ACC112 (cell line): ENCODE measurements around the gene SPEG.

Experiments
- H2AFZ ChIP-seq: fragments of 200-600 bp; sonication (generic); one replicate; pipeline ENCODE4 v1.6.0; 2017; ENCODE audit warnings: antibody characterized with exemption, low read length; ENCODE audit not compliant: unreplicated experiment
- H3K27ac ChIP-seq: fragments of 200-600 bp; sonication (generic); 2 replicates; pipeline ENCODE4 v1.5.1; 2014; ENCODE audit warnings: low read depth, mild to moderate bottlenecking, antibody characterized with exemption, low read length, moderate library complexity
- H3K27me3 ChIP-seq: fragments of 200-600 bp; sonication (generic); 2 replicates; pipeline ENCODE4 v1.6.1; 2014; ENCODE audit warnings: mild to moderate bottlenecking, antibody characterized with exemption, low read length, moderate library complexity, mixed read lengths; ENCODE audit not compliant: insufficient read depth
- H3K36me3 ChIP-seq: fragments of 200-600 bp; sonication (generic); 2 replicates; pipeline ENCODE4 v1.6.1; 2016; ENCODE audit warnings: mild to moderate bottlenecking, antibody characterized with exemption, low read length, moderate library complexity, mixed read lengths; ENCODE audit not compliant: insufficient read depth
- H3K4me1 ChIP-seq: fragments of 200-600 bp; sonication (generic); one replicate; pipeline ENCODE4 v1.6.1; 2016; ENCODE audit warnings: low read length, mixed read lengths; ENCODE audit not compliant: insufficient read depth, unreplicated experiment, control insufficient read depth
- H3K4me3 ChIP-seq: fragments of 200-600 bp; sonication (generic); 2 replicates; pipeline ENCODE4 v1.5.1; 2014; ENCODE audit warnings: mild to moderate bottlenecking, low read depth, low read length
- H3K79me2 ChIP-seq: fragments of 200-600 bp; sonication (generic); one replicate; pipeline ENCODE4 v1.6.0; 2016; ENCODE audit warnings: low read length; ENCODE audit not compliant: control insufficient read depth, unreplicated experiment, insufficient read depth

The SPEG gene

DNA sequence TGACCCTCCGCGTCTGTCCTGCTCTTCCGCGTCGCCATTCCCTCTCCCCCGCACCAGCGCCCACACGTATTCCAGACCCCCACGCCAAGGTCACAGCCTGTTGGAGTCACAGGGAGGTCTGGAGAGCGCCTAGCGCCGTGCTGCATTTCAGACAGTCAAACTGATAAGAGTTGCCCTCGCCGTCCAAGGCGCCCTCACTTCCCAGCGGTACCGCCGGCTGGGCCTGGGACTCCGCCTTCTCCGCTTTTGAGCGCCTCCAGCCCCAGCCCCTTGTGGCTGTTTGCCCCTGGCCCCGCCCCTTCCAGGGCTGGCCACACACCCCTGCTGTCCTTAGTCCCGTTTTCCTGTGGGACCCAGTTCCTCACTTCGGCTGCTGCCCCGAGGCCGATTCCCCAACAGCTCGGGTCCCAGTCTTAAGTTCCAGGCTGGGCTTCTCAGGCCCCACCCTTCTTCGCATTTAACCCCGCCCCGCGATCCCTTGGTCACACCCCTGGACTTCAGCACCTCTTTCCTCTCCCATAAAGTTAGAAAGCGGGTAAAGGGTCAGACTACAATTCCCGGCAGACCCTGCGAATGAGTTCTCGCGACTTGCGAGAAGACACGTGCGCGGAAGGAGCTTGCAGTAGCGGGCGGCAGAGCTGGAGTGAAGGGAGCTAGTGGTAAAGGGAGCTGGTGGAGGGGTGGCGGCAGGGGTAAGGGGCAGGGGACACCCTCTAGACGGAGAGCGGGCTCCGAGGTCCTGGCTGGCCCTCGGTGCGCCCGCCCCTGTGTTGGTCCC lies 63.8 kb downstream of the SPEG start, which contains the start of gene GMPPA:
Gene GMPPA, plus strand, starts transcription at position 612 of the 778 bp plus-strand sequence. CDS start 1,085 bp downstream, outside the sequence.
- Histone ChIP-seq H3K4me3 (peak within 1 kb of the TSS; percentile 89), H3K36me3 (no peaks in the 10 kb centered on the region), H3K4me1 (peaks cover 24% of the 10 kb centered on the region), H3K79me2 (peaks cover 14% of the 10 kb centered on the region), H2AFZ (peak within 1 kb of the TSS; percentile 68), H3K27me3 (no peaks in the 10 kb centered on the region), H3K27ac (peak within 1 kb of the TSS; percentile 75)

GRCh38 chr2:219499058-219499307 lies 64.3 kb downstream of the SPEG start:
- Histone ChIP-seq H3K4me1 (peaks cover 24% of the 10 kb centered on the region), H2AFZ (peak overlapping the region; percentile 68), H3K27me3 (no peaks in the 10 kb centered on the region), H3K27ac (peak overlapping the region; percentile 75), H3K79me2 (peaks cover 14% of the 10 kb centered on the region), H3K36me3 (no peaks in the 10 kb centered on the region), H3K4me3 (peak overlapping the region; percentile 89)

- Histone ChIP-seq H3K27ac (no peak overlapping the region), H2AFZ (no peak overlapping the region), H3K36me3 (no peaks in the 10 kb centered on the region), H3K4me1 (peaks cover 24% of the 10 kb centered on the region), H3K4me3 (peak overlapping the region; percentile 89), H3K27me3 (no peaks in the 10 kb centered on the region), H3K79me2 (peaks cover 14% of the 10 kb centered on the region)
These were observed 64.9 kb downstream of the SPEG start for GRCh38 chr2:219499555-219499954.

DNA sequence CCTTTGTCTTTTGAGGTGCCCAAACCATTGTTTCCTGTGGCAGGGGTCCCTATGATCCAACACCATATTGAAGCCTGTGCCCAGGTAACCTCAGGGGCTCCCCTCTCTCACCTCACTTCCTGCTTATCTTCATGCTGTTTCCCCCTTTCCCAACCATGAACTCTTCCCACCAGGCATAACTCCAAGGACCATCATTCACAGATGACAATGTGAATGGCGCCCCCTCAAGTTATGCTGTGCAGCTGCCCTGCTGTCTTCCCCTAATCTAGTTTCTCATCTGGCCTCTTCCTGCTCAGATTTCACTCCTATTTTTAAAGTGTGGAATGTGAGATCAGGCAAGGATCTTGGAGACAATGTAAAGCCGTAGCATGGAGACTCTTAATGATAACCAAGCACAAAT lies 65.5 kb downstream of the SPEG start:
- Histone ChIP-seq H3K4me1 (peaks cover 24% of the 10 kb centered on the region), H3K79me2 (peaks cover 14% of the 10 kb centered on the region), H3K27me3 (no peaks in the 10 kb centered on the region), H2AFZ (no peak overlapping the region), H3K4me3 (peak overlapping the region; percentile 89), H3K36me3 (no peaks in the 10 kb centered on the region), H3K27ac (no peak overlapping the region)

DNA sequence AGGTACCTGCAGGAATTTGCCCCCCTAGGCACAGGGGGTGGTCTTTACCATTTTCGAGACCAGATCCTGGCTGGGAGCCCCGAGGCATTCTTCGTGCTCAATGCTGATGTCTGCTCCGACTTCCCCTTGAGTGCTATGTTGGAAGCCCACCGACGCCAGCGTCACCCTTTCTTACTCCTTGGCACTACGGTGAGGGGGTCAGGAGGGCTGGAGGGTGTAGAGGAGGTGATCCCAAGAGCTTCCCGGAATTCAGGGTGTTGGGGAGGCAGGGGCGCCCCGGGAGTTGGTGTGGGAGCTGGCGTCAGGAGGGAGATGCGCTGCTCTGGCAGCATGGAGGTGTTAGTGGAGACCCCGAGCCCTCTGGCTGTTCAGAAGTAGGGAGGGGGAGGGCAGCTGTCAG lies 67.2 kb downstream of the SPEG start:
- Histone ChIP-seq H3K27ac (no peak overlapping the region), H3K4me1 (peaks cover 19% of the 10 kb centered on the region), H3K79me2 (peaks cover 14% of the 10 kb centered on the region), H3K36me3 (no peaks in the 10 kb centered on the region), H3K27me3 (no peaks in the 10 kb centered on the region), H3K4me3 (no peak overlapping the region), H2AFZ (no peak overlapping the region)

DNA sequence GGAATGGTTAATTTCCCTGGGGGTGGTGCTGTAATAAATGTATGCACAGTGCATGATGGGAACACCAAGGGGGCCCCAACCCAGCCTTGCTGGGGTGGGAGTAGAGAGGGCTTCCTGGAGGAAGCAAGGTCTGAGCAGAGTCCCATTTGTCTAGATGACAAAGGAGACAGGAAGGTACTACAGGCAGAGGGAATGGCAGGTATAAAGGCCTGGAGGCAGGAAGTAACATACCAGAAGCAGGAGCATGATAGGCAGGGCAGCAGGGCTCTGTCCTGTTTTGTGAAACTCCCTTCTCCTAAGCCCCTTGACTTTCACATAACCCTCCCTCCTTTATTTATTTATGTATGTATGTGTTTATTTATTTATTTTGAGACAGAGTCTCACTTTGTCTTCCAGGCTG lies 68.0 kb downstream of the SPEG start:
- Histone ChIP-seq H3K27me3 (no peaks in the 10 kb centered on the region), H3K4me3 (no peak overlapping the region), H3K36me3 (no peaks in the 10 kb centered on the region), H3K79me2 (peaks cover 14% of the 10 kb centered on the region), H3K27ac (no peak overlapping the region), H3K4me1 (peaks cover 13% of the 10 kb centered on the region), H2AFZ (no peak overlapping the region)

- no peaks in the 10 kb centered on the region for H3K27me3 ChIP-seq
- H3K4me3 ChIP-seq = no peak overlapping the region
- H3K36me3 ChIP-seq = no peaks in the 10 kb centered on the region
- no peaks in the 10 kb centered on the region for H3K79me2 ChIP-seq
- H3K27ac ChIP-seq = no peak overlapping the region
- H3K4me1 ChIP-seq = peaks cover 6% of the 10 kb centered on the region
- H2AFZ ChIP-seq = no peak overlapping the region
These were observed 70.9 kb downstream of the SPEG start for GRCh38 chr2:219505585-219505984.

GRCh38 chr2:219506153-219506801 lies 71.6 kb downstream of the SPEG start:
- Histone ChIP-seq H3K36me3 (no peaks in the 10 kb centered on the region), H3K4me1 (peaks cover 4% of the 10 kb centered on the region), H3K4me3 (no peak overlapping the region), H3K27ac (no peak overlapping the region), H3K79me2 (no peaks in the 10 kb centered on the region), H3K27me3 (no peaks in the 10 kb centered on the region), H2AFZ (no peak overlapping the region)

DNA sequence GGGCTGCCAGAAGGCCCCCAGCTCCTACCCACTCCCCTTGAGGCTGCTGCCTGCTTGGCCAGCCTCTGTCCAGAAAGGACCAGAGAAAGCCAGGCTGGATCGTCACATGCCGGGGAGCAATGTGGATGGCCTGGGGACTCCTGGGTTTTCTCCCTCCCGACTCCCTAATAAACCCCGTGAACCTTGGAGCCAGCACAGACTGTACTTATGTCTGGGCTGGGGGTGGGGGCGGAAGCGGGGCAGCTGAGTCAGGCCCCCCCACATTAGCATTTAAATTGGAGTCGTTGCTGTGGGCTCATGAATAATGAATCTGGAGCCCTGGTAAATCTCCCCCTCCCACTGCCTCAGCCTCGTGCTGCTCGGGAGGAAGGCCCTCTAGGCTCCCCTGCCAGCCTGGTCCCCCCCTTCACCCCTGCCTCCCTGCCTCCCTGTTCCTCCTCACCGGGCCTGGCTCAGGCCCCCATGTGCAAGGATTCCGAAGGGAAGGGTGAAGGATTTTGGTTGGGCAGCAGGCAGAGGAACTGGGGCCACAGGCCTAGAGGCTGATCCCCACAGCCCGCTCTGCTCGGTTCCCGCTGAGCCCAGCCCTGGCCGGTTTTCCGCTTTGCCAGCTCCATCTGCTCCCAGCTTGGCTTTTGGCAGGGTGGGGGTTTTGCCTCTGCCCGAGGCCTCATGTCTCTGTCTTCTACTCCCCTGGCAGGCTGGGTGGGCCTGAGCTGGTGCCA lies 72.3 kb downstream of the SPEG start:
- Histone ChIP-seq H3K36me3 (no peaks in the 10 kb centered on the region), H3K27ac (no peak overlapping the region), H3K4me3 (no peak overlapping the region), H2AFZ (no peak overlapping the region), H3K27me3 (peaks cover 3% of the 10 kb centered on the region; the same call in 1 of the 2 replicates), H3K79me2 (no peaks in the 10 kb centered on the region), H3K4me1 (peaks cover 4% of the 10 kb centered on the region)

DNA sequence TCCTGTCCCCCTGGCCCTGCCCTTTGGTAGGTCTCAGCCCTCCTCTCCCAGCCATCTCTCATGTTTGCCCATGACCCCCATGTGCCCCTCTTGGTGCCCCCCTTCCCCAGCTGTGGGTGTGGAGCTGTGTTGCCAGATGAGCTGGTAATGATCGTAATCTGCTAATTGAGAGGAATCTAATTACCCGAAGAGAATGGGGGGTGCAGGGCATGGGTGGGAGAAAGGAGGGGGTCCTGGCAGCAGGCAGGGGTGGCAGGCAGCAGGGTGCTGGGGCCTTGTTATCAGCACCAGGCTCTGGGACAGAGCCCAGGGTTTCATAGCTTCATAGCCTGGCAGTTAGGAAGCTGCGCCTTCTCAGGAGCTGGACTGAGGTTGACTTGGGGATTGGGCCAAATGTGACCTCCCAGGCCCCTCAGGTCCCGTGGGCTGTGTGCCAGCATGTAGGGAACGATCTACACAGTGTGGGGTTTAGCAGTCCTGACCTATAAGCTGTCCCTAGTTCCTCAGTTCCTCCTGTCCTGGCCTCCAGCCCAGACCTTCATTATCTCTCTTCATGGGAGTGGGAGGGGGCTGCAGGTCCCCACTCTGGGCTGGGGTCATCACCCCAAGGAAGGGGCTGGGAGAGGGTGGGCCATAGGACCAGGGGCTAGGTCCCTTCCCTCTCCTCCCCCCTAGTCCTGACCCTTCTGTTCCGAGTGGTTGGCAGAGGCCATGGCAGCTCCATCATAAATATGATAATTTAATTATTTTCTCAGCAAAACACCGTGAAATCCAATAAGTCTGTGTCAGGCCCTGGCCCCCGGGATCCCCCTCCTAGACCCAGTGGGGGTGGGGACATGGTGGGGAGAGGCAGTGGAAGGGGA lies 73.2 kb downstream of the SPEG start:
- Histone ChIP-seq H3K4me3 (no peak overlapping the region), H2AFZ (no peak overlapping the region), H3K27ac (no peak overlapping the region), H3K27me3 (peaks cover 11% of the 10 kb centered on the region), H3K4me1 (peaks cover 4% of the 10 kb centered on the region), H3K79me2 (no peaks in the 10 kb centered on the region), H3K36me3 (no peaks in the 10 kb centered on the region)
